Fibroblast of skin of left quadriceps (primary cell): ENCODE measurements around the gene R3HDM4.

Experiments used
- DNase-seq, 2 experiments: peaks; one replicate each; pipeline ENCODE4 v3.0.0-alpha.2; 2013; ENCODE audit warnings: low read depth in 2 of 2

Gene R3HDM4

DNA sequence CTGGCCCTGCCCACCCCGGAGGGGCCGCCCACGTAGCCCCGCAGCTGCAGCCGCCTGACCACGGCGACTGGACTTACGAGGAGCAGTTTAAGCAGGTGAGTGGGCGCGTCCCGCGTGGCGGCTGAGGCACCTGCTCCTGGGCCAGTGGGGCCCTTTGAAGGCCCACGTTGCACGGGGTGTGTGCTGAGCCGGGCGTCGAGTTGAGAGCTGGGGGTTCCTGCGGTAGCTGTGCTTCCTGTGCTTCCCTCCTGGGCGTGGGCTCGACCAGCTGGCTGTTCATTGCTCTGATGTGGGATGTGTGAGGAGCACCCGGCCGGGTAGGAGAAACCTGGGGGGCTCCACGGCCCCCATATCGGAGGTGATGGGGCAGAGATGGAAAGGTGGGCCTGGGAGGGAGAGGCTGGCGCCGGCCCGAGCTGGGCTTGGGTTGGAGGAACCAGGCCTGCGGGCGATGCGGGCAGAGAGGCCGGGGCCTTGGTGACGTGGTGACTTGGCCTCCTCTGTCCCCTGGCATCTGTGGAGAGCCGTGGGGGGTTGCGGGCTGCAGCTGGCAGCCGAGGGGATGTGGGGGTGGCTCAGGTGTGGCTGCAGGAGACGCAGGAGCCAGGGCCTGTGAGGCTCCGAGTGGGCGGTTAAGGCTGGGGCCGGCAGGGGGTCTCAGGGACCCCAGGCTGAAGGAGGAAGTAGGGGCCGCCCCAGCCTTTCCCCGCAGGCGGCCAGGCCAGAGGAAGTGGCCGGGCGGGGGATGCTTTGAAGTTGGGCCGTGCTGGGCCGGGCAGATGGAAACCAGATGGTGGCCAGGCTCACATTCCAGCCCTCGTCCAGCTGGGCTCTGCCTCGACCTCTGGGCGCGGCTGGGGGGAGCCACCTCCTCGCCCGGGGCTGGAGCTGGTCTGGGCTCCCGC is 19.9 kb upstream of the R3HDM4 start:
- no peak for DNase-seq

DNA sequence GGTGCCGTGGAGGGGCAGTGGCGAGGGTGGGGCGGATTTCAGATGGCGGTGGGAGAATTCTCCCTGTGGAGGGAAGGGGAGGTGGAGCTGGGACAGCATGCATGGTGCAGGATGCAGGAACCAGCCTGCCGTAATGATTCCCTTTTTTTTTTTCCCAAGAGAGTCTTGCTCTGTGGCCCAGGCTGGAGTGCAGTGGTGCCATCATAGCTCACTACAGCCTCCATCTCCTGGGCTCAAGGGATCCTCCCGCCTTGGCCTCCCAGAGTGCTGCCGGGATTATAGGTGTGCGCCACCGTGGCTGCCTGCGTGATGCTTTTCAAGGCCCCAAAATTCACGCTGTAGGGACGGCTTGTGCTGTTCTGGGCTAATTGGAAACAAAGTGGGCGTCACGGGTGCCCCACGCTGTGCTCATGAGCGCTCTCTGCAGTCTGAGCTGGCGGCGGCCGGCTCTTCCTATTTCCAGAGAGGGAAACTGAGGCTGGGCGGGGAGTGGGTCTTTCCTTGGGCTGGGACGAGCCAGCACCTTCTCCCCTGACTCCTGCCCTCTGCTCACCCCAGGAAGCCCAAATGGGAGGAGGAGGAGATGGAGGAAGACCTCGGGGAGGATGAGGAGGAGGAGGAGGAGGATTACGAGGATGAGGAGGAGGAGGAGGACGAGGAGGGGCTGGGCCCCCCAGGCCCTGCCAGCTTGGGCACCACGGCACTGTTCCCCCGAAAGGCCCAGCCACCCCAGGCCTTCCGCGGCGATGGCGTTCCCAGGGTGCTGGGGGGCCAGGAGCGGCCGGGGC is 19.0 kb upstream of the R3HDM4 start:
- no peak for DNase-seq

DNA sequence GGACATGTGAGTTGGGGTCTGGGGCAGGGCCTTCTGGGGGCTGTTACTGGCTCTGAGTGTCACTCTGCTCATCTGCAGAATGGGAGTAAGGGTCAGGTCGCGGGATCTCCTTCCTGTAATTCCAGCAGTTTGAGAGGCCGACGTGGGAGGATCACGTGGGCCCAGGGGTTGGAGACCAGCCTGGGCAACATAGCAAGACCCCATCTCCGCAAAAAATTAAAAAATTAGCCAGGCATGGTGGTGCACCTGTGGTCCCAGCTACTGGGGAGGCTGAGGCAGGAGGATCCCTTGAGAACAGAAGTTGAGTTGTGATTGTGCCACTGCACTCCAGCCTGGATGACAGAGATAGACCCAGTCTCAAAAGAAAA is 16.9 kb upstream of the R3HDM4 start:
- no peak for DNase-seq

DNA sequence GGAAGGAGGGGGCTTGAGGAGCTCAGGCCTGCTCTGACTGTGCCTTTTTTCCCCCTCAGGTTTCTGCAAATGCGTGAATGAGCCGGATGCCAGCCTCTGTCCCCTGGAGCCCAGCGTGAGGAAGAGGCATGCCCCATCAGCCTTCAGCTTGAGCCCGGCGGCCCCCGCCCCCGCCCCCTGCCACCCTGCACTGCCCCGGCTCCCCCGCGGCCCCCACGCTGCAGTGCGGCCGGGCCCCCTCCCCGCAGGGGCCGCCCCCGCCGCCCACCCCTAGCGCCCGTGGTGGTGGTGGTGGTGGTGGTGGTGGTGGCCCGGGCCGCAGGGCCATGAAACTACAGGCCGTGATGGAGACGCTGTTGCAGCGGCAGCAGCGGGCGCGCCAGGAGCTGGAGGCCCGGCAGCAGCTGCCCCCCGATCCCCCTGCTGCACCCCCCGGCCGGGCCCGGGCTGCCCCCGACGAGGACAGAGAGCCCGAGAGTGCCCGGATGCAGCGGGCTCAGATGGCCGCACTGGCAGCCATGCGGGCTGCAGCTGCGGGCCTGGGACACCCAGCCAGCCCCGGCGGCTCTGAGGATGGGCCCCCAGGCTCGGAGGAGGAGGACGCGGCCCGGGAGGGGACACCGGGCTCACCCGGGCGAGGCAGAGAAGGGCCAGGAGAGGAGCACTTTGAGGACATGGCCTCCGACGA is 16.3 kb upstream of the R3HDM4 start:
- no peak for DNase-seq

DNA sequence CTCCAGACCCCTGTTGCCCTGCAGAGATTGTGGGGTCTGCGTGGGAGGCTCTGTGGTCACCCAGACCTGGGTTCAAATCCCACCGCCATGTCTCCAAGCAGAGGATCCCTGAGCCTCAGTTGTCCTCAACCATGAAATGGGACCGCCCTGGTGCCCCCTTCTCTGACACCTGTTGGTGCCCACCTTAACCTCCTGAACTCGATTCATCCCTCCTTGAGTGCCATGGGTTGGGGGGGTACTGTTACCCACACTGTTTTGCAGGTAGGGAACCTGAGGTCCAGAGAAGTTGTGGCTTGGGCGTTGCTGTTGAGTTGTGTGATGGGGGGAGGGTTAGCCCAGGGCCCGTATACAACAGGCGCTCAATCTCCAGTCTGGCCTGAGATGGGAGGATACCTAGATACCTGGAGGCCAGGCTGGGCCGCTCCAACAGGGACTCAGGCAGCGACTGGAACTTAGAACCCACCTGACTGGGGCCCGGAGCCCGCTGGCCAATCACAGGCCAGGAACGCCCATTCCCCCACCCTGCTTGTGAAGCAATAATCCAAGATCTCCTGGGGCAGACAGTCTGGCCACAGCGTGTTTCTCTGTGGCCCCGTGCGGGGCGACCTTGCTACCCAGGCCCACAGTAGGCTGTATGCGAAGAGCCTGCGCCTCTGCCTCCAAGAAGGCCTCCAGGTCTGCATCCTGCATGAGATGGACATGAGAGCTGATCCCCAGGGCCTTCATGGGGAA is 15.6 kb upstream of the R3HDM4 start:
- DNase-seq = no peak

DNA sequence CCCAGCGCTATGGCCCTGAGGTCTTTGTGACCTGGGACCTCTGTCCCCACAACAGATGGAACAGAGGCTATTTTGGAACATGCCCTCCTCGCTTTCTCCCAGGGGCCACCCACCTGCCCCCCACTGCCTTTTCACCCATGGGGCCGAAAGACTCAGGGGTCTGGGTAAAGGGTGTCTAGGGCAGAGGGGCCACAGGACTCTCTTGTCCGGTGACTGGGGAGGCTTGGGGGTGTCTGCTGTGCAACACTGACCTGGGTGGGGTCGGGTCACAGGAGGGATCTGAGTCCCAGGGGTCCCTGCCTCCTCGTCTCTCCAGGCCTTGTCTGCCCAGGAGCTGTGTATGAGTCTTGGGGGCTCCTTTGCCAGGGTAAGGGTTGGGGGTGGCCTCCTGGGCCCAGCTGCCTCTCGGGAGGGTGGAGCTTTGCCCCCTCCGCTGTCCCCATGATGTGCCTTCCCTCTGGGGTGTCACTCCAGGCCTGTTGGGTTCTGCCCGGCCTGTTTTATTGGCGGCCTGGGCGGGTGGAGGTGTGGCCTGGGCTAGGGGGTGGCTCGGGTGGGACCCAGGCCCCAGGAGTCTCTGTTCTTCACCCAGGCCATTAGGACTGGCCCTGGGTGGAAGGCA is 14.9 kb upstream of the R3HDM4 start:
- no peak for DNase-seq

DNA sequence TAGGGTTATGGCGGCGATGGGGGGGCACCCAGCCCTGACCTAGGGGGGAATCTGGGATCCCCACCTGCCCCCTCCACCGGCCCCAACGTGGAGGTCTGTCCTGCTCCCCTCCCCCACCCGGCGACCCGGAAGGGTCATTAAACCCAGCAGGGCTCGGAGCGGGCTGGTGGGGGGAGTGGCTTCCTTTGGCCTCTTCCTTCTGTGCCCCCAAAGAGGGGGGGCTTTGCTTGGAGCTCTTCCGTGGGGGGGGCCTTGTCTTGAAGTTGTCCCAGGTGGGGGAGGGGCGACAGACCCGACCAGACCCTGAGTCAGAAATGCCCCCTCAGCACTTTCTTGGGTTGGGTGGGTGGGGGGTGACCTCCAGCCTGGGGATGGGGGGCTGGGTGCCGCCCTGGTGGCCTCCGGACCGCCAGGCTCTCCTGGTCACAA is 14.3 kb upstream of the R3HDM4 start:
- no peak for DNase-seq

DNA sequence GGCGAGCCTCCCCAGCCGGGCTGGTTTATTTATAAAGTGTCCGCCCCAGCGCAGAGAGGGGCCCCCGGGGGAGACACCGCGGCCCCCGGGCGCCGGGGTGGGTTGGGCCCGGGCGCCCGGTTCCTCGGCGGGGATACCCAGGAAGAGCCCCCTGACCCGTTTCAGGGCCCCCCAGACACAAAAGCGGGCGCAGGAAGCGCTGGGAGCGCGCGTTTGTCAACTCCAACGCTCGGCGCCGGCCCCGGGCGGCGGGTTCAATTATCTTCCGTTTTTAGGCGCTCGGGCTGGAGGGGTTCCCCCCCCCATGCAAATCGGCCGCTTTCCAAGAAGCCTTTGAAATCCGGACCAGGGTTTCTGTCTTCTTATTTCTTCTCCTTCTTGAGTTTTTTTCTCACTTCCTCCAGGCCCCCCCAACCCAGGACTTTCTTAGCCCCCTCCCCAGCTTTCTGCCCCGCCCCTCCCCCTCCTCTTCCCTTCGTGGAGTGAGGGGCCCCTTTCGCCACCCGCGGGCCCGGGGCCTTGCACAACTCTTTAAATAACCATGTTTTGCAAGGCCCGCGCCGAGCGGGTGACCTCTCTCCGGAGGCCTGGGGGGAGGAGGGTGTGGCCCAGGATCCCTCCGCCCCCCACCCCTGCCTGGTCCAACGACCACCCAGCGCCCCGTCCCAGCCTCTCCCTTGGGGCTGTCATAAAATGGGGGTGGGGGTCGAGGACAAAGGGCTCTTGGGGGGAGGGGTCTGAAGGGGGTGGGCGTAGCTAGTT is 13.8 kb upstream of the R3HDM4 start:
- DNase-seq = no peak

DNA sequence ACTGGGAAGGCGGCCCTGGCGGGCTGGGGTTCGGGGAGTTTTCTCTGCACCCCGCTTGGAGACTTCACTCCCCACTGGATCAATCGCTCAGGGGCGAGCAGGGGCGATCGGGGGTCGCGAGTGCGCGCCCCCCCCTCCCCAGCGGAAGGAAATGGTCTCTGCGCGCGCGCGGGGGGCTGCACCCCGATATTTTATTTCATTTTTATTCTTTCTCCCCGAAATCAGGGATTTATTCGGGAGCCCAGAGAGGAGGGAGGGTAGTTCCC is 13.2 kb upstream of the R3HDM4 start:
- no peak for DNase-seq

DNA sequence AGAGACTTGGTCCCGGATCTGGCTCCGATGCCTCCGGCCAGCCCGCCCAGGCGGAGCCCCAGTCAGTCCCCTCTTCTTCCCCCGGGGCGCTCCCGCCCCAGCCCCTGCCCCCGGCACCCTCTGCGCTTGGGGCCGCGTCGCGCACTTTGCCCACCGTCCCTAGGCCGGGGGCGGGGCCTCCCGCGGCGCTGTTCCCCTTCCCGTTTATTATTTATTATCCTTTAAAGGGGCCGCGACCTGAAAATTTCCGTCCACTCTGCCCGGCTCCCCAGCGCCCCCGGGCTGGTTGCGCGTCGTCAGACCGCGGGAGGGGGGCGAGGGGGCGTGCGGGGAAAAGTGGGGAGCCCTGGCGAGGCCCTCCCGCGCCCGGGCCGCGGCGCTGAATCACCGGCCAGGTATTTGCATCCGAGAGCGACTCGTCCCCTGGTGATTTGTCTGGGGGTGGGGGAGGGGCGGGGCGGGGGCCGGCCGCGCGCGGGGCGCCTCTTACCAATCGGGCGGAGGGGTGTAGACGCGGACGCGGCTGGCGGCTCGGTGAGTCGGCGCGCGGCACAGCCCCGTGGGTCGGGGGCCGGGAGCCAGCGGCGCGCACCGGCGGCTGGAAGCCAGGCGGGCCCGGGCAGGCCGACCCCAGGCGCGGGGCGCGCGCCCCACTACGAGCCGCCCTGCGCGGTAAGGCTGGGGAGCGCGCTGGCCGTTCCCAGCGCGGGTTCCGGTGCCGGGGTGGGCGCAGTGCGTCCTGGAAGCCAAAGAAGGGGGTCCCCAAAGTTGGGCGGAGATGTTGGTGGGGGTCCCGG is 12.7 kb upstream of the R3HDM4 start, which contains the start of gene ARID3A:
Gene ARID3A (plus strand): TSS at position 510 of the 797 bp plus-strand sequence. CDS start 3,494 bp downstream, outside the sequence.
- peak; percentile 71 to 75 for DNase-seq

DNA sequence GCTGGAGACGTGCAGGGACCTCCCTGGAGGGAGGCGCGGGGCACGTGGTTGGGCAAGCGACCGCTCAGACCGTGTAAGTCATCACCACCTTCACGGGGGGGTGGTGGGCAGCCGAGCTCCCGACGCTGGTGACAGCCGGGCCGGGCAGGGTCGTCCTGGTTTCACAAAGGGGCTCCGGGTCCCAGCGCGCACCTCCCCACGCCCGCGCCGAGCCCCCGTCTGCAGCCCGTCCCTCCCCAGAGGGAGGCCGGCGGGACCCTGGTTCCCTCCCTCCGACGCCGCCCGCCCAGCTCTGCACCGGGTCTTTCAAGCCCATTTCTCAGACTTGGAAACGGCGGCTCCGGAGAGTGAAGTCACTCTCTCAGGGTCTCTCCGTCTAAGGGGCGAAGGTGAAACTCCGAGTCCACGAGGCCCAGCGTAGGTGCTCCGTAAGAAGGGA is 12.1 kb upstream of the R3HDM4 start:
- DNase-seq = no peak

DNA sequence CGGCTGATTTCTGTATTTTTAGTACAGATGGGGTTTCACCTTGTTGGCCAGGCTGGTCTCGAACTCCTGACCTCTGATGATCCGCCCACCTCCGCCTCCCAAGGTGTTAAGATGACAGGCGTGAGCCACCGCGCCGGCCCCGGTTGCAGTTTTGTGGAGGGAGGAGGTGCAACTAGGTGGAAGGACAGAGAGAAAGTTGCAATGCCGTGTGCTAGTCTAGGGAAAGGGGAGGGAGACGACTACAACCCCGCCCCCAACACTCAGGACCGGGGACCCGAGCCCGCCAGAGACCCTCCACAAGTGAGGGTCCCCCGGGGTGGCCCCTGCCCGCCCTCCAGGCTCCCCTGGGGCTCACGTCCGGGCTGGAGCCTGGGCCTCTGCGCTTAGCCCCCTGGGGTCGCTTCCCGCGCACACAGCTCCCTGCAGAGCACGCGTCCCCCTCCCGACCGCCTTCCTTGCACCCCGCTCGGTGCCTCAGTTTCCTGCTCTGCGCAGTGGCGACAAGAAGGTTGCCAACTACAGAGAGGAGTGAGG is 11.6 kb upstream of the R3HDM4 start:
- DNase-seq = no peak

DNA sequence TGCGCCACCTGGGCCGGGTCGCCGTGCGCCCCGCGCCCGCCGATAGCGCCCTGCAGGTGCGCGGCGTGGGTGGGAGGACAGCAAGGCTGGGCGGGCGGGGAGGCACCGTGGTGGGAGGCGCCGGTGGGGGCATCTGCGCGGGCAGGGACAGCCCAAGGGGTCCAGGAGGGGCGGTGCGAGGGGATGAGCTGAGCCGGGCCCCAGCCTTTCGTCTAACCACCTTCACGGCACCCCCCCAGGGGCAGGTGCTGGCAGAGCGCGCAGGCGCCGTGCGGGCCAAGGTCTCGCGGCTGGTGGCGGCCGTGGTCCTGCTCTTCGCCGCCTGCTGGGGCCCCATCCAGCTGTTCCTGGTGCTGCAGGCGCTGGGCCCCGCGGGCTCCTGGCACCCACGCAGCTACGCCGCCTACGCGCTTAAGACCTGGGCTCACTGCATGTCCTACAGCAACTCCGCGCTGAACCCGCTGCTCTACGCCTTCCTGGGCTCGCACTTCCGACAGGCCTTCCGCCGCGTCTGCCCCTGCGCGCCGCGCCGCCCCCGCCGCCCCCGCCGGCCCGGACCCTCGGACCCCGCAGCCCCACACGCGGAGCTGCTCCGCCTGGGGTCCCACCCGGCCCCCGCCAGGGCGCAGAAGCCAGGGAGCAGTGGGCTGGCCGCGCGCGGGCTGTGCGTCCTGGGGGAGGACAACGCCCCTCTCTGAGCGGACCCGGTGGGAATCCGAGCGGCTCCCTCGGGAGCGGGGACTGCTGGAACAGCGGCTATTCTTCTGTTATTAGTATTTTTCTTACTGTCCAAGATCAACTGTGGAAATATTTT is 7.2 kb upstream of the R3HDM4 start:
- DNase-seq = no peak

DNA sequence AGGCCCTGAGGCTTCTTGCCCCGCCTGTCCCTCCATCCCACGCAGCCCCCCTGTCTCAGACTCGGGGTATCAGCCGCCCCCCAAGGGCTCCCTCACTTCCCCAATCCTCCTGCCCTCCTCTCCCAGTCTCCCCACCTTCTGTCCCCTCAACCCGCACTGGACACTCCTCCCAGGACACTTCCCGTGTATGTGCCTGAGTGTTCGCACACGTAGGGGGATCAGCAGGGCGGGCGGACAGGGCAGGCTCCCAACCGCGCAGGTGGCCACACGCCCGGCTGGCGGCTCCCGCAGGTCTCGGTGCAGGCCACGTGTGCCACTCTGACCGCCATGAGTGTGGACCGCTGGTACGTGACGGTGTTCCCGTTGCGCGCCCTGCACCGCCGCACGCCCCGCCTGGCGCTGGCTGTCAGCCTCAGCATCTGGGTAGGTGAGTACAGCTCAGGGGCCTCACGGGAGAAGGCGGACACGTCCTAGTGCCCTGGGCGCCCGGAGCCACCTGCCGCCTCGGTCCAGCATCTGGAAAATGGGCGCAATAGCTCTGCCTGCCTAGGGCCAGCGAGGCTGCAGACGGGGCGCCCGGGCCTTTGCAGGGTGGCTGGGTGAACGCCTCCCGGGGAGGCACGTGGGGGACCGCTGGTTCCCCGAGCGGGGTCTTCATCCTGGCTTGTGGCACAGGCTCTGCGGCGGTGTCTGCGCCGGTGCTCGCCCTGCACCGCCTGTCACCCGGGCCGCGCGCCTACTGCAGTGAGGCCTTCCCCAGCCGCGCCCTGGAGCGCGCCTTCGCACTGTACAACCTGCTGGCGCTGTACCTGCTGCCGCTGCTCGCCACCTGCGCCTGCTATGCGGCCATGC is 6.4 kb upstream of the R3HDM4 start:
- DNase-seq = no peak

DNA sequence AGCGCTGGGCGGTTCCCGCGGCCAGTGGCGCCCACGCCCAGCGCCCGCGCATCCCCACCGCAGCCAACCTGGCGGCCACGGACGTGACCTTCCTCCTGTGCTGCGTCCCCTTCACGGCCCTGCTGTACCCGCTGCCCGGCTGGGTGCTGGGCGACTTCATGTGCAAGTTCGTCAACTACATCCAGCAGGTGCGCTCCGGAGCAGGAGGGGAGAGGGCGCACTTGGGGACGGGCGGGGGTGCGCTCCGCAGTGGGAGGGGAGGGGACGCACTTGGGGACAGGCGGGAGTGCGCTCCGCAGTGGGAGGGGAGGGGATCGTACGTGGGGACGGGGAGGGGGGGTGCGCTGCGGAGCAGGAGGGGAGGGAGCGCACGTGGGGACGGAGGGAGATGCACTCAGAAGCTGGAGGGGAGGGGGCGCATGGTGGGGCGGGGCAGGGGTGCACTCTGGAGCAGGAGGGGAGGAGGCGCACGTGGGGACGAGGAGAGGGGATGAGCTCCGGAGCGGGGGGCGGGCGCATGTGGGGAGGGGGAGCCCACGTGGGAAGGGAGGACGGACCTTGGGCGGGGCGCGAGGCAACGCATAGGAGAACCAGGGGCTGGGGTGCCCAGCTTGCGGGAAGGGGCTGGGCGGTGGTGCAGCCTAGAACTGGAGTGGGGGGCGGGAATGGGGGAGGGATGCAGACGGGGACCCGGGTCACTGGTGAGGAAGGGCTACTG is 5.6 kb upstream of the R3HDM4 start:
- no peak for DNase-seq

DNA sequence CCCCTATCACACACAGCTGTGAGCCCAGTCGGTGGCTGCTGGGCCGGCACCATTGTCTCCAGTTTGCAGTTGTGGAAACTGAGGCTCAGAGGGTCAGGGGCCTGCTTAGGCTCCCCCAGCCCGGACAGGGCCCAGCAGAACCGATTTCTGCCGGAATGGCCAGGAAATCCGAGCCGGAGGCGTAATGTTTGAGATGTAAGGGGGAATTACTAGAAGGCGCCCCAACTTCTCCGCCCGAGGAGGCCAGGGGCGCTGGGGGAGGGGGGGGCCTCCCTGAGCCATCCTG is 5.1 kb upstream of the R3HDM4 start:
- DNase-seq = no peak
